Natural killer cell (primary cell): ENCODE results near the gene EFCAB7. TPM values are rescaled to one million over a fixed set of nuclear protein-coding genes. Genes with fewer than 3 reads are reported as not detected.

Experiments
- ATAC-seq, 3 donors: fragments of 150-1000 bp in 2 of 3; fragments of 200-7000 bp in 1 of 3; cut with Tn5 transposase; 1 replicate in 1 of 3; 2 replicates in 2 of 3; pipeline ENCODE4 v1.10.0; 2021; ENCODE audit warnings: mild to moderate bottlenecking in 2 of 3, moderate library complexity in 2 of 3
- DNase-seq, 2 donors: peaks; one replicate each; pipeline versions ENCODE4 v3.0.0 to v3.0.0-alpha.2; 2013 to 2021; ENCODE audit warnings: mixed read lengths in 1 of 2
- H3K27ac ChIP-seq: one replicate; pipeline ENCODE4 v1.5.1; 2013; ENCODE audit warnings: mild to moderate bottlenecking, low read length
- H3K27me3 ChIP-seq: one replicate; pipeline ENCODE4 v1.6.1; 2013; ENCODE audit warnings: low read length; ENCODE audit not compliant: control insufficient read depth, insufficient read depth
- H3K36me3 ChIP-seq: one replicate; pipeline ENCODE4 v1.6.1; 2013; ENCODE audit warnings: low read length; ENCODE audit not compliant: control insufficient read depth, insufficient read depth
- H3K4me1 ChIP-seq: one replicate; pipeline ENCODE4 v1.6.1; 2013; ENCODE audit warnings: low read length; ENCODE audit not compliant: control insufficient read depth, insufficient read depth
- H3K4me3 ChIP-seq: one replicate; pipeline ENCODE4 v1.5.1; 2013; ENCODE audit warnings: low read length
- H3K9me3 ChIP-seq: one replicate; pipeline ENCODE4 v1.6.1; 2013; ENCODE audit warnings: low read length; ENCODE audit not compliant: control insufficient read depth, insufficient read depth
- H3K27ac Mint-ChIP-seq, 2 donors: one replicate each; pipeline ENCODE4 v1.8.0; 2022; ENCODE audit warnings: mild to moderate bottlenecking in 2 of 2, mixed read lengths in 2 of 2, moderate library complexity in 1 of 2
- H3K27me3 Mint-ChIP-seq, 2 donors: one replicate each; pipeline ENCODE4 v1.8.0; 2022; ENCODE audit warnings: low read depth in 2 of 2, mixed read lengths in 2 of 2
- H3K36me3 Mint-ChIP-seq: one replicate; pipeline ENCODE4 v1.8.0; 2022; ENCODE audit warnings: mixed read lengths
- H3K4me1 Mint-ChIP-seq, 2 donors: one replicate each; pipeline ENCODE4 v1.8.0; 2022; ENCODE audit warnings: mixed read lengths in 2 of 2
- H3K4me3 Mint-ChIP-seq: one replicate; pipeline ENCODE4 v1.8.0; 2022; ENCODE audit warnings: mild to moderate bottlenecking, moderate library complexity, mixed read lengths
- H3K9me3 Mint-ChIP-seq, 2 donors: one replicate each; pipeline ENCODE4 v1.8.0; 2022; ENCODE audit warnings: mixed read lengths in 2 of 2
- CTCF ChIP-seq: fragments of 200-600 bp; IDR thresholded peaks from one replicate; pipeline ENCODE4 v1.8.0; 2022; ENCODE audit warnings: antibody characterized with exemption
- WGBS: methylation state at CpG from one replicate; pipeline ENCODE4 v1.1.7; 2013; ENCODE audit warnings: missing lambda C conversion rate; ENCODE audit not compliant: insufficient coverage; 5-methylcytosine and 5-hydroxymethylcytosine counted together
- intact Hi-C: fragments of 100-400 bp; cut with micrococcal nuclease; formaldehyde crosslinking; loops from one replicate; pipeline ENCODE4 v1.14.2; 2022
- total RNA-seq, 4 donors: library from RNA; stranded (reverse); fragments of 120-200 nt in 1 of 4; gene quantifications; one replicate each; pipeline versions ENCODE4 v1.2.3 to v1.2.4, GENCODE V29; 2013 to 2022

The EFCAB7 gene
- total RNA-seq, 3 donors from 2014 or later (not counting 1 experiment from before 2014, with no cell fraction given) = 5.4 to 7.5 (median 6.0) TPM

GRCh38 chr1:63486629-63487028, 36.7 kb upstream of the EFCAB7 start:
- no peak for TF ChIP-seq CTCF
- intact Hi-C loops = no loop called here
- Mint-ChIP-seq H3K36me3 (no peaks in the 10 kb centered on the region), H3K27me3 (no peaks in the 10 kb centered on the region), H3K4me3 (no peak overlapping the region), H3K4me1 (no peaks in the 10 kb centered on the region), H3K9me3 (no peaks in the 10 kb centered on the region), H3K27ac (no peak overlapping the region)
- H3K36me3 ChIP-seq = no peaks in the 10 kb centered on the region
- DNase-seq = no peak
- H3K27ac ChIP-seq = no peak overlapping the region
- H3K4me1 ChIP-seq = no peaks in the 10 kb centered on the region
- no peaks in the 10 kb centered on the region for H3K9me3 ChIP-seq
- H3K27me3 ChIP-seq = no peaks in the 10 kb centered on the region
- ATAC-seq = no peak
- 86% methylated on average over 1 of the region's 1 CpG for WGBS
- no peak overlapping the region for H3K4me3 ChIP-seq

DNA sequence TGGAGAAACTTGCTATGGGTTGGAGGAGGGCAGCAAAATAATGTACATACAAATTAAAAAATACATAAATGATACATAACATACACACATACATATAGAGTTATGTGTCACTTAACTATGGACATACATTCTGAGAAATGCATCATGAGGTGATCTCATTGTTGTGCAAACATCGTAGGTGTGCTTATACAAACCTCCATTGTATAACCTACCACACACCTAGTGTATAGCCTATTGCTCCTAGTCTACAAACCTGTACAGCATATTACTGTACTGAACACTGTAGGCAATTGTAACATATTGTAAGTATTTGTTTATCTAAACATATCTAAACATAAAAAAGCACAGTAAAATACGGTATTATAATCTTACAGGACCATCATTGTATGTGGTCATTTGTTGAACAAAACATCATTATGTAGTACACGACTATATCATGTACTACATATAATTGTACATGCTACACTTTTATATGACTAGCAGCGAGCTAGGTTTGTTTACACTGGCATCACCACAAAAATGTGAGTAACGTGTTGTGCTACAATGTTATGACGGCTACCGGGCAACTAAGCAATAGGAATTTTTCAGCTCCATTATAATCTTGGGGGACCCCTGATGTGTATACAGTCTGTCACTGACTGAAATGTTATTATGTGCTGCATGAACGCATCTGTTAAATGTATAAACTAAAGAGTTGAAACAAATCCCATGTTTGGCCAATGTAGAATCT, 35.8 kb upstream of the EFCAB7 start:
- TF ChIP-seq CTCF = no peak
- H3K27me3 ChIP-seq = no peaks in the 10 kb centered on the region
- no peak overlapping the region for H3K27ac ChIP-seq
- WGBS = 96% methylated on average over 8 of the region's 8 CpGs
- Mint-ChIP-seq H3K36me3 (no peaks in the 10 kb centered on the region), H3K4me1 (no peaks in the 10 kb centered on the region), H3K27me3 (no peaks in the 10 kb centered on the region), H3K4me3 (no peak overlapping the region), H3K27ac (no peak overlapping the region), H3K9me3 (no peaks in the 10 kb centered on the region)
- intact Hi-C loops = no loop called here
- no peaks in the 10 kb centered on the region for H3K4me1 ChIP-seq
- ATAC-seq = no peak
- DNase-seq = no peak
- no peaks in the 10 kb centered on the region for H3K36me3 ChIP-seq
- no peaks in the 10 kb centered on the region for H3K9me3 ChIP-seq
- no peak overlapping the region for H3K4me3 ChIP-seq

DNA sequence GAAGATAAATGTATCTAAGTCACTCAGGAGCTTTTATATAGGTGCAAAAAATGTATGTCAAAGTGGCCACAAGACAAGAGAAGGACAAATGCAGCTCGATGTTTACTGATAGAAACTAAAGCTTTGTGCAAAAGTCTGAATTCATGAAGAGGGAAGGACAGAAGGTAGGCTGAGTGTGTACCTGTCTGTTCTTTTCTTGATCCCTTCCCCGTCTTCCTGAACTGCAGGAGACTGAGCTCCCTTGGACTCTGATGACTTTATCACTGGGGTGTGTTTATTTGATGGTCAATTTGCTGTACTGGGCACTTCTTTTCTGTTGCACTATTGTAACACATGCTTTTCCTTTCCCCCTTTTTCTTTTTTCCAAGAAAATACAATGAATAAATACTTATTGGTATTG, 25.7 kb upstream of the EFCAB7 start:
- Histone ChIP-seq H3K36me3 (no peaks in the 10 kb centered on the region), H3K4me3 (no peak overlapping the region), H3K27me3 (no peaks in the 10 kb centered on the region), H3K4me1 (no peaks in the 10 kb centered on the region), H3K27ac (no peak overlapping the region), H3K9me3 (no peaks in the 10 kb centered on the region)
- H3K27ac Mint-ChIP-seq = no peak overlapping the region
- no peak for DNase-seq
- ATAC-seq = no peak
- no peaks in the 10 kb centered on the region for H3K27me3 Mint-ChIP-seq
- no peak for TF ChIP-seq CTCF
- H3K4me3 Mint-ChIP-seq = no peak overlapping the region
- intact Hi-C loops = no loop called here
- H3K36me3 Mint-ChIP-seq = no peaks in the 10 kb centered on the region
- peaks cover 0 to 5% of the 10 kb centered on the region in 2 donors for H3K4me1 Mint-ChIP-seq
- no peaks in the 10 kb centered on the region for H3K9me3 Mint-ChIP-seq
- 100% methylated on average over 2 of the region's 2 CpGs for WGBS

DNA sequence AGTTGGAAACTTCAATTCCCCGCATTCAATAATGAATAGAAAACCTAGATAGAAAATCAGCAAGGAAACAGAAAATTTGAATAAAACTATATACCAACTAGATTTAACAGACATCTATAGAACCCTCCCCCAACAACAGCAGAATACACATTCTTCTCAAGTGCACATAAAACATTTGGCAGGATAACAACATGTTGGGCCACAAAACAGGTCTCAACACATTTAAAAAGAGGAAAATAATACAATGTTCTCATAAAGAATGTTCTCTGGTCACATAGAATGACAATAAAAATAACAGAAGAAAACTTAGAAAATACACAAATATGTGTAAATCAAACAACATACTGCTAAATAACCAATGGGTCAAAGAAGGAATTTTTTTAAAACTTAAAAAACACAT, 25.2 kb upstream of the EFCAB7 start:
- WGBS = no CpG with 5 or more reads among the region's 1 CpG
- intact Hi-C loops = no loop called here
- TF ChIP-seq CTCF = no peak
- no peaks in the 10 kb centered on the region for H3K36me3 Mint-ChIP-seq
- Histone ChIP-seq H3K9me3 (no peaks in the 10 kb centered on the region), H3K4me1 (no peaks in the 10 kb centered on the region), H3K27ac (no peak overlapping the region), H3K36me3 (no peaks in the 10 kb centered on the region), H3K4me3 (no peak overlapping the region), H3K27me3 (no peaks in the 10 kb centered on the region)
- peaks cover 0 to 5% of the 10 kb centered on the region in 2 donors for H3K4me1 Mint-ChIP-seq
- H3K9me3 Mint-ChIP-seq = no peaks in the 10 kb centered on the region
- ATAC-seq (no peak), DNase-seq (no peak)
- H3K4me3 Mint-ChIP-seq = no peak overlapping the region
- H3K27me3 Mint-ChIP-seq = no peaks in the 10 kb centered on the region
- no peak overlapping the region for H3K27ac Mint-ChIP-seq
